Thyroid gland (tissue), 4 donors: ENCODE measurements around the gene ANKRA2.

Experiments
- CTCF ChIP-seq, 6 experiments: fragments of 200-600 bp in 3 of 6; fragments of 450-650 bp in 3 of 6; sonication (generic) in 3 of 6; IDR thresholded peaks; one replicate each; pipeline ENCODE4 v1.5.1; 2016 to 2019; ENCODE audit warnings: antibody characterized with exemption in 6 of 6, mild to moderate bottlenecking in 2 of 6, inconsistent platforms in 1 of 6, moderate library complexity in 1 of 6
- POLR2A ChIP-seq, 2 donors: fragments of 450-650 bp; IDR thresholded peaks; one replicate each; pipeline ENCODE4 v1.6.1; 2017; ENCODE audit warnings: antibody characterized with exemption in 2 of 2, mild to moderate bottlenecking in 2 of 2, moderate library complexity in 1 of 2

GRCh38 chr5:73514418-73514817, 51.0 kb downstream of the ANKRA2 start:
- TF ChIP-seq CTCF (IDR thresholded peaks at IDR 0.05): no peak
- no peak for TF ChIP-seq POLR2A (IDR thresholded peaks at IDR 0.05)
